SU-DHL-6 (cell line): ENCODE results near the gene ATP2A2.

Source experiments
- H2AFZ ChIP-seq: fragments of 200-600 bp; sonication (generic); 2 replicates; pipeline ENCODE4 v1.6.1; 2014; ENCODE audit warnings: low read depth, mild to moderate bottlenecking, moderate library complexity, mixed read lengths, antibody characterized with exemption, low read length; ENCODE audit not compliant: severe bottlenecking
- H3F3A ChIP-seq: fragments of 200-600 bp; shearing (Covaris generic); 2 replicates; pipeline ENCODE4 v1.6.0; 2016; ENCODE audit warnings: antibody characterized with exemption, mild to moderate bottlenecking; ENCODE audit not compliant: insufficient read depth
- H3K27ac ChIP-seq: fragments of 200-600 bp; sonication (generic); 2 replicates; pipeline ENCODE4 v1.5.1; 2016; ENCODE audit warnings: low read depth, mild to moderate bottlenecking, low read length, moderate library complexity, mixed read lengths
- H3K27me3 ChIP-seq: fragments of 200-600 bp; sonication (generic), shearing (Covaris generic); 2 replicates; pipeline ENCODE4 v1.6.0; 2014; ENCODE audit warnings: mild to moderate bottlenecking, low read length
- H3K36me3 ChIP-seq: fragments of 200-600 bp; sonication (generic); 2 replicates; pipeline ENCODE4 v1.6.1; 2014; ENCODE audit warnings: mild to moderate bottlenecking, low read length, mixed read lengths
- H3K4me2 ChIP-seq: fragments of 300-600, 200-600 bp; shearing (Covaris generic), sonication (generic); 2 replicates; pipeline ENCODE4 v1.6.0; 2014; ENCODE audit warnings: low read length, low read depth, mild to moderate bottlenecking; ENCODE audit not compliant: poor library complexity, severe bottlenecking
- H3K4me3 ChIP-seq: fragments of 200-600 bp; sonication (generic); 2 replicates; pipeline ENCODE4 v1.5.1; 2014; ENCODE audit warnings: antibody characterized with exemption, low read length, mild to moderate bottlenecking, mixed read lengths; ENCODE audit not compliant: insufficient read depth, poor library complexity, severe bottlenecking
- H3K79me2 ChIP-seq: fragments of 200-600 bp; sonication (generic); 2 replicates; pipeline ENCODE4 v1.6.1; 2014; ENCODE audit warnings: mild to moderate bottlenecking, low read length, moderate library complexity; ENCODE audit not compliant: insufficient read depth
- H3K9ac ChIP-seq: fragments of 200-600 bp; sonication (generic); 2 replicates; pipeline ENCODE4 v1.7.0; 2014; ENCODE audit warnings: mild to moderate bottlenecking, low read length
- H3K9me2 ChIP-seq: fragments of 200-600 bp; sonication (generic); replicated peaks from 2 replicates; pipeline ENCODE4 v1.6.1; 2014; ENCODE audit warnings: low read length; ENCODE audit not compliant: insufficient read depth
- H3K9me3 ChIP-seq: fragments of 200-600 bp; sonication (generic); 2 replicates; pipeline ENCODE4 v1.6.1; 2014; ENCODE audit warnings: low read length, mixed read lengths; ENCODE audit not compliant: insufficient read depth
- H4K20me1 ChIP-seq: fragments of 200-600 bp; sonication (generic); 2 replicates; pipeline ENCODE4 v1.6.1; 2014; ENCODE audit warnings: low read depth, mild to moderate bottlenecking, antibody characterized with exemption, low read length, moderate library complexity, mixed read lengths
- CTCF ChIP-seq: fragments of 200-600 bp; sonication (generic); IDR thresholded peaks from one replicate; pipeline ENCODE4 v1.5.1; 2017; ENCODE audit warnings: antibody characterized with exemption, mild to moderate bottlenecking, low read length, moderate library complexity; ENCODE audit not compliant: insufficient read depth, poor library complexity, severe bottlenecking
- EZH2phosphoT487 ChIP-seq: fragments of 200-600 bp; sonication (generic), shearing (Covaris generic); conservative IDR thresholded peaks from 2 replicates; pipeline ENCODE4 v1.6.1; 2018; ENCODE audit warnings: mild to moderate bottlenecking, antibody characterized with exemption, low read length, moderate library complexity, mixed read lengths

Gene ATP2A2

GRCh38 chr12:110249716-110250225 lies 31.3 kb upstream of the ATP2A2 start:
- Histone ChIP-seq H3K9me3 (no peaks in the 10 kb centered on the region), H2AFZ (no peak overlapping the region), H3K4me3 (no peak overlapping the region), H3K9ac (no peak overlapping the region), H3K9me2 (no peaks in the 10 kb centered on the region), H3K4me2 (no peak overlapping the region), H4K20me1 (no peaks in the 10 kb centered on the region), H3F3A (no peaks in the 10 kb centered on the region), H3K27me3 (no peaks in the 10 kb centered on the region), H3K36me3 (no peaks in the 10 kb centered on the region), H3K27ac (no peak overlapping the region), H3K79me2 (no peaks in the 10 kb centered on the region)
- TF ChIP-seq CTCF (no peak), EZH2phosphoT487 (no peak)

- no peaks in the 10 kb centered on the region for H3K79me2 ChIP-seq
- H2AFZ ChIP-seq: no peak overlapping the region
- TF ChIP-seq EZH2phosphoT487: no peak
- no peak for TF ChIP-seq CTCF
- no peak overlapping the region for H3K27ac ChIP-seq
- H3F3A ChIP-seq: no peaks in the 10 kb centered on the region
- H3K9me2 ChIP-seq: no peaks in the 10 kb centered on the region
- H3K9me3 ChIP-seq: no peaks in the 10 kb centered on the region
- no peak overlapping the region for H3K4me3 ChIP-seq
- H4K20me1 ChIP-seq: no peaks in the 10 kb centered on the region
- no peak overlapping the region for H3K4me2 ChIP-seq
- no peaks in the 10 kb centered on the region for H3K36me3 ChIP-seq
- no peaks in the 10 kb centered on the region for H3K27me3 ChIP-seq
- H3K9ac ChIP-seq: no peak overlapping the region
Observed at GRCh38 chr12:110251381-110251780, 29.7 kb upstream of the ATP2A2 start.

DNA sequence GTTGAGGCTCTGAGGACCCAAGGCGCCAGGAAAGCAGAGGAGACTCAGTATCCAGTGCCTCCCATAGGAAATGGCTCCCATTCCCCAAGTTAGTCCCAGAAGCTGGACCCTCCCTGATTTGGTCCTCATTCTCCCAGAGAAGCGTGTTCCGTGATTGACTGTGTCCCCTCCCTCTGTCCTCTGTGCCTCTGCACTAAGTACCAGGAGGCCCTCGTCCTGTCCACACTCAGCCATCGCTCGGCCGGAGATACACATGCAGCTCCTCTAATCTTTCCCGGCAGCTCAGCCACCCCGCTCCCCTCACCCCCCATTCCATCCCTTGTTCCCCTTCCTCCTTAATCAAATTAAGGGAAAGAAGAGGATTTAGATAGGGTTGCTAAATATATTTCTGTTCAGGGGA lies 28.3 kb upstream of the ATP2A2 start:
- no peak overlapping the region for H3K4me2 ChIP-seq
- no peak overlapping the region for H3K27ac ChIP-seq
- TF ChIP-seq EZH2phosphoT487 (no peak), CTCF (no peak)
- no peaks in the 10 kb centered on the region for H4K20me1 ChIP-seq
- H3F3A ChIP-seq: no peaks in the 10 kb centered on the region
- no peak overlapping the region for H2AFZ ChIP-seq
- H3K27me3 ChIP-seq: no peaks in the 10 kb centered on the region
- no peaks in the 10 kb centered on the region for H3K9me3 ChIP-seq
- no peak overlapping the region for H3K4me3 ChIP-seq
- no peaks in the 10 kb centered on the region for H3K36me3 ChIP-seq
- H3K9ac ChIP-seq: no peak overlapping the region
- H3K79me2 ChIP-seq: no peaks in the 10 kb centered on the region
- H3K9me2 ChIP-seq: no peaks in the 10 kb centered on the region
